ENCODE results near the gene SMIM24.

The SMIM24 gene

DNA sequence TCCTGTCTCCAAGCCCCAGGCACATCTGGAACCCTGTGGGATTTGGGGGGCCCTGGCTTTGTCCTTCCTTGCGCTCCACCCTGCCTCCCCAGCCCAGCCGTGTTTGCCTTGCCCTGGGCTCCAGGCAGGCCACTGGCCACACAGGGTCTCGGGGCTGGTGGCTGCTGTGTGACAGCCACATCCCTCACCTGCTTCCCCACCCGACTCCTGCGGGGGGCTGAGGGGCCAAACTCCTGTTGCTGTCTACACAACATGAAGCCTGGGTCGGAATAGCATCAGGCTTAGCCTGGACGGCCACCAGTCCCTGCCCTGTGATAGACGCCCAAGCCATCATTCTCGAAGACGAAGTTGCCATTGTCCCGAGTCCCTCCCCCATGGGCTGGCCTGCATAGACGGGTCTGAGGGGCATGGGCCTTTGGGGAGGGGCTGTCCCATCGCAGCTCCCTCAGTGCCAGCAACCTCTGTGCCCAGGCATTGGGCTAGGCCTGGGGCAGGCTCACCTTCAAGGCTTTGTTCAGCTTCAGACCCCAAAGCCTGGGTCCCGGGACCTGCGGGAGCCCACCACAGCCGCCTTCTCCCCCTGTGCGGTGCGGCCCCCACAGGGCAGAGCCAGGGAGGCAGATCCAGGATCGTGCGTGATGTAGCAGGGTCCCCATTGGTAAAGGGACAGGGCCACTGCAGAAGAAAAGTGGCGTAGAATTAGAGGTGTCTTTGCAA, 43.2 kb upstream of the SMIM24 start:
- no peak overlapping the region for H2BK12ac ChIP-seq (ENCODE audit: low read length in 2 of 2)
- no peak overlapping the region for H3K4ac ChIP-seq (ENCODE audit: low read depth in 1 of 2, low read length in 2 of 2)

DNA sequence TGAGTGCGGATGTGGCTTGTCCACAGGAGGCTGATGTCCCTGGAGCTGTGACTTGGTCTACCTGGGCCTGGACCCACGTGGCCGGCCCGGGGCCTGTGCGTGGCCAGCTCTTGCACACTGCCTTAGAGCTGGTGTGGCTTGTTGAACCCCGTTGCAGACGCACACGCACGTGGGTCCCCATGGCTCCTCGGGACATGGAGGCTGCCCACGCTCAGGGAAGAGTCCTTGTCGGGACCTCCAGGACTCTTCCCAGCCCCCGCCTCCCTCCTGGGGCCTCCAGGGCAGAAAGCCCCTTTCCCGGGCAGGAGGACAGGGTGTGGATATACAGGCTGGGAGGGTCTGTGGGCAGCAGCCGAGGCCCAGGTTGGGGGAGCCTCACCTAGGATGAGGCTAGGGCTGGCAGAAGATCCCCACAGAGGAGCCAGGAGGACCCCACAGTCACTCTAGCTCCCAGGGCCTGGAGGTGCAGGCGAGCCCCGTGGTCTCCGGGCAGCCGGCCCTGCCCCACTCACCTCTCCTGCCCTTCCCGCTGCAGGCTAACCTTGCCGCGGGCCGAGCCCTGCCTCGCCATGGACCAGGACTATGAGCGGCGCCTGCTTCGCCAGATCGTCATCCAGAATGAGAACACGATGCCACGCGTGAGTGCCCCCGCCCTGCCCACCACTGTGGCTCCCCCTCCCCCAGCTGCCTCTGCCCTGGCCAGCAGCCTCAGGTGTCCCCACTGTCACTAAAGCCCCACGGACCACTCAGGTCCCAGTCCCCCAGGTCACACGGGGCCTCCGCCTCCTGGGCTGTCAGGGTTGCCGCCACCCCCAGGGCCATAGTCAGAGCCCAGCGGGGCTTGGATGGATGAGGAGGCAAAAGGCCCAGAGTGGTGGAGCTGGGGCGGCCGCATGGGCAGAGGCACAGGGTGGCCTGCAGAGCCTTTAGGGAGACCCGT, 42.4 kb upstream of the SMIM24 start:
- H2BK12ac ChIP-seq (ENCODE audit: low read length in 2 of 2): no peak overlapping the region
- H2BK120ac ChIP-seq (ENCODE audit: low read depth, low read length): no peak overlapping the region
- no peak overlapping the region for H3K18ac ChIP-seq (ENCODE audit: low read depth in 1 of 2, low read length in 2 of 2)
- no peak overlapping the region for H4K8ac ChIP-seq (ENCODE audit: low read length)
- no peaks in the 10 kb centered on the region for H3K27me3 ChIP-seq (ENCODE audit: control insufficient read depth in 1 of 2, insufficient read depth in 1 of 2, low read length in 2 of 2)
- H3K9ac ChIP-seq (ENCODE audit: low read length): no peak overlapping the region
- WGBS: 96% methylated on average over 40 of the region's 40 CpGs
- H3K27ac ChIP-seq (ENCODE audit: low read length, poor library complexity, severe bottlenecking): no peak overlapping the region
- no peak overlapping the region for H3K4me2 ChIP-seq (ENCODE audit: low read length, poor library complexity, severe bottlenecking)
- no peak overlapping the region for H3K4ac ChIP-seq (ENCODE audit: low read depth in 1 of 2, low read length in 2 of 2)
- no peak overlapping the region for H2BK5ac ChIP-seq (ENCODE audit: low read depth, low read length, poor library complexity, severe bottlenecking)
- H3K23ac ChIP-seq (ENCODE audit: low read length in 2 of 2): no peak overlapping the region
- H2AK5ac ChIP-seq (ENCODE audit: low read length, severe bottlenecking): no peak overlapping the region
- no peak overlapping the region for H2BK15ac ChIP-seq (ENCODE audit: low read depth, poor library complexity, severe bottlenecking)
- no peaks in the 10 kb centered on the region for H3K9me3 ChIP-seq (ENCODE audit: control insufficient read depth, low read length)
- no peak overlapping the region for H4K91ac ChIP-seq (ENCODE audit: low read length)
- H2AFZ ChIP-seq (ENCODE audit: low read depth, low read length): no peak overlapping the region
- no peak for DNase-seq
- H3K4me1 ChIP-seq (ENCODE audit: control insufficient read depth, insufficient read depth, low read depth, low read length): peaks cover 29% of the 10 kb centered on the region
- H3K79me1 ChIP-seq (replicated peaks; ENCODE audit: low read length, poor library complexity, severe bottlenecking): peaks cover 50% of the 10 kb centered on the region
- H3K14ac ChIP-seq (ENCODE audit: low read length in 2 of 2): no peak overlapping the region
- H3K36me3 ChIP-seq (ENCODE audit: control insufficient read depth in 1 of 2, insufficient read depth in 2 of 2, low read depth in 1 of 2, low read length in 2 of 2): peaks cover 38 to 81% of the 10 kb centered on the region in 2 experiments
- no peak overlapping the region for H3K4me3 ChIP-seq (ENCODE audit: insufficient read depth in 1 of 2, low read depth in 1 of 2, low read length in 2 of 2)

More for the DNA sequence above, 43.2 kb upstream of the SMIM24 start:
- Histone ChIP-seq H2AK5ac (ENCODE audit: low read length, severe bottlenecking) (no peak overlapping the region), H2AFZ (ENCODE audit: low read depth, low read length) (no peak overlapping the region), H3K18ac (ENCODE audit: low read depth in 1 of 2, low read length in 2 of 2) (no peak overlapping the region), H3K4me1 (ENCODE audit: control insufficient read depth, insufficient read depth, low read depth, low read length) (peaks cover 24% of the 10 kb centered on the region), H2BK120ac (ENCODE audit: low read depth, low read length) (no peak overlapping the region), H3K36me3 (ENCODE audit: control insufficient read depth in 1 of 2, insufficient read depth in 2 of 2, low read depth in 1 of 2, low read length in 2 of 2) (peaks cover 45 to 89% of the 10 kb centered on the region in 2 experiments), H3K27ac (ENCODE audit: low read length, poor library complexity, severe bottlenecking) (no peak overlapping the region), H2BK15ac (ENCODE audit: low read depth, poor library complexity, severe bottlenecking) (no peak overlapping the region), H3K23ac (ENCODE audit: low read length in 2 of 2) (no peak overlapping the region), H3K9ac (ENCODE audit: low read length) (no peak overlapping the region), H3K14ac (ENCODE audit: low read length in 2 of 2) (no peak overlapping the region), H4K8ac (ENCODE audit: low read length) (no peak overlapping the region), H2BK5ac (ENCODE audit: low read depth, low read length, poor library complexity, severe bottlenecking) (no peak overlapping the region), H3K4me3 (ENCODE audit: insufficient read depth in 1 of 2, low read depth in 1 of 2, low read length in 2 of 2) (no peak overlapping the region), H3K4me2 (ENCODE audit: low read length, poor library complexity, severe bottlenecking) (no peak overlapping the region), H4K91ac (ENCODE audit: low read length) (no peak overlapping the region), H3K27me3 (ENCODE audit: control insufficient read depth in 1 of 2, insufficient read depth in 1 of 2, low read length in 2 of 2) (no peaks in the 10 kb centered on the region), H3K9me3 (ENCODE audit: control insufficient read depth, low read length) (no peaks in the 10 kb centered on the region), H3K79me1 (replicated peaks; ENCODE audit: low read length, poor library complexity, severe bottlenecking) (peaks cover 53% of the 10 kb centered on the region)
- WGBS: 96% methylated on average over 21 of the region's 21 CpGs
- DNase-seq: no peak

DNA sequence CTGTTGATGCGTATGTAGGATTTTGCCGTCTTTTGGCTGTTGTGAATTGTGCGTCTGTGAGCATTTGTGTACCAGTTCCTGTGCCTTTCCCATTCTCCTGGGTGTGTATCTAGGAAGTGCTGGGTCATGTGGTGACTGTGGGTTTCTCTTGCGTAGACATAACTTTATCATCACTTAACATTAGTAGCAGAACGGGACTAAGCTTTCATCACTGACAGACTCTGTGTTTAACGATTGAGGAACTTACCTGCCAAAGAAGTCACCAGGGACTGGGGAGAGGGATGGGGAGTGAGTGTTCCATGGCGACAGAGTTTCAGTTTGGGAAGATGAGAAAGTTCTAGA, 40.8 kb upstream of the SMIM24 start:
- no peak for DNase-seq
- no peak overlapping the region for H3K18ac ChIP-seq (ENCODE audit: low read depth in 1 of 2, low read length in 2 of 2)
- H2BK15ac ChIP-seq (ENCODE audit: low read depth, poor library complexity, severe bottlenecking): no peak overlapping the region
- H3K4ac ChIP-seq (ENCODE audit: low read depth in 1 of 2, low read length in 2 of 2): no peak overlapping the region
- no peak overlapping the region for H3K9ac ChIP-seq (ENCODE audit: low read length)
- no peak overlapping the region for H4K91ac ChIP-seq (ENCODE audit: low read length)
- no peak overlapping the region for H2BK120ac ChIP-seq (ENCODE audit: low read depth, low read length)
- H2BK5ac ChIP-seq (ENCODE audit: low read depth, low read length, poor library complexity, severe bottlenecking): no peak overlapping the region
- H3K4me1 ChIP-seq (ENCODE audit: control insufficient read depth, insufficient read depth, low read depth, low read length): peaks cover 37% of the 10 kb centered on the region
- no peaks in the 10 kb centered on the region for H3K9me3 ChIP-seq (ENCODE audit: control insufficient read depth, low read length)
- H4K8ac ChIP-seq (ENCODE audit: low read length): no peak overlapping the region
- H3K79me1 ChIP-seq (replicated peaks; ENCODE audit: low read length, poor library complexity, severe bottlenecking): peaks cover 35% of the 10 kb centered on the region
- H3K27me3 ChIP-seq (ENCODE audit: control insufficient read depth in 1 of 2, insufficient read depth in 1 of 2, low read length in 2 of 2): no peaks in the 10 kb centered on the region
- no peak overlapping the region for H2BK12ac ChIP-seq (ENCODE audit: low read length in 2 of 2)
- no peak overlapping the region for H3K14ac ChIP-seq (ENCODE audit: low read length in 2 of 2)
- no peak overlapping the region for H3K27ac ChIP-seq (ENCODE audit: low read length, poor library complexity, severe bottlenecking)
- H2AK5ac ChIP-seq (ENCODE audit: low read length, severe bottlenecking): no peak overlapping the region
- H3K4me3 ChIP-seq (ENCODE audit: insufficient read depth in 1 of 2, low read depth in 1 of 2, low read length in 2 of 2): no peak overlapping the region
- H3K4me2 ChIP-seq (ENCODE audit: low read length, poor library complexity, severe bottlenecking): no peak overlapping the region
- H3K36me3 ChIP-seq (ENCODE audit: control insufficient read depth in 1 of 2, insufficient read depth in 2 of 2, low read depth in 1 of 2, low read length in 2 of 2): peaks cover 24 to 74% of the 10 kb centered on the region in 2 experiments
- over 99% methylated on average over 6 of the region's 7 CpGs for WGBS
- H2AFZ ChIP-seq (ENCODE audit: low read depth, low read length): no peak overlapping the region
- H3K23ac ChIP-seq (ENCODE audit: low read length in 2 of 2): no peak overlapping the region
